ENCODE results near the gene SP1. TPM values are rescaled to one million over a fixed set of nuclear protein-coding genes. Genes with fewer than 3 reads are reported as not detected.
"Not testable (repeated sequence)": the region's sequence is repeated elsewhere in the genome, so short reads cannot be mapped to it uniquely, and the experiment has no call there.

SP1 gene
- total and polyA plus RNA-seq, 2 donors (not counting 1 experiment from before 2014, with no cell fraction given) = 26.0 to 129 TPM

GRCh38 chr12:53365245-53365904 is 14.6 kb upstream of the SP1 start:
- CTCF ChIA-PET = interaction anchor here (0.7 to 1.7 kb wide), 3 partner anchors 16 to 56 kb away, joined by 4 to 7 read pairs (median 4); no protein-coding TSS in a partner anchor
- H3K9ac ChIP-seq (ENCODE audit: low read length) = no peak overlapping the region
- no peaks in the 10 kb centered on the region for H3K9me3 Mint-ChIP-seq (ENCODE audit: insufficient read depth)

GRCh38 chr12:53373554-53374133 is 6.3 kb upstream of the SP1 start:
- H3K36me3 ChIP-seq (replicated peaks in 1 of 2; ENCODE audit: control extremely low read depth in 1 of 2, control insufficient read depth in 1 of 2, extremely low read depth in 1 of 2, insufficient read depth in 2 of 2, low read length in 1 of 2); H3K9me3 ChIP-seq (ENCODE audit: control extremely low read depth in 1 of 3, control insufficient read depth in 2 of 3, insufficient read depth in 1 of 3, low read length in 2 of 3); H3K79me2 ChIP-seq (ENCODE audit: control insufficient read depth, insufficient read depth, low read length); H4K20me1 ChIP-seq (ENCODE audit: control insufficient read depth, insufficient read depth, low read length, poor library complexity, severe bottlenecking); ATAC-seq (ENCODE audit: low read depth); H3K27me3 Mint-ChIP-seq; DNase-seq; H3K4me2 ChIP-seq (replicated peaks; ENCODE audit: low read depth, low read length, poor library complexity, severe bottlenecking); H2AFZ ChIP-seq (ENCODE audit: insufficient read depth, low read depth, low read length, poor library complexity, severe bottlenecking); H3K4me3 Mint-ChIP-seq; H3K27me3 ChIP-seq (replicated peaks in 1 of 4; ENCODE audit: control extremely low read depth in 1 of 4, control insufficient read depth in 3 of 4, insufficient read depth in 4 of 4, low read length in 3 of 4); intact Hi-C loops (cut with micrococcal nuclease); H3K9me3 Mint-ChIP-seq (ENCODE audit: insufficient read depth); H3K9ac ChIP-seq (ENCODE audit: low read length); H3K27ac ChIP-seq (ENCODE audit: low read length in 2 of 2); H3K4me3 ChIP-seq (ENCODE audit: control extremely low read depth in 1 of 5, extremely low read depth in 1 of 5, insufficient read depth in 1 of 5, low read depth in 2 of 5, low read length in 4 of 5): not testable (repeated sequence)
- Mint-ChIP-seq H3K4me1 (peaks cover 21% of the 10 kb centered on the region), H3K27ac (peak overlapping the region; percentile 8)
- ChIA-PET POLR2A (interaction anchor here (0.9 kb wide), 1 partner anchor 50 kb away, joined by 3 read pairs; no protein-coding TSS in a partner anchor), CTCF (interaction anchor here (0.7 to 1.5 kb wide), 3 partner anchors 10 to 176 kb away, joined by 4 to 5 read pairs (median 5); no protein-coding TSS in a partner anchor)
- peaks cover 19 to 30% of the 10 kb centered on the region in 2 donors for H3K4me1 ChIP-seq (ENCODE audit: control insufficient read depth in 2 of 2, insufficient read depth in 2 of 2, low read length in 2 of 2)
- no CpG with 5 or more reads among the region's 6 CpGs for WGBS (ENCODE audit: insufficient coverage)

More at GRCh38 chr12:53365245-53365904, 14.6 kb upstream of the SP1 start:
- H3K27me3 ChIP-seq (replicated peaks in 1 of 4; ENCODE audit: control extremely low read depth in 1 of 4, control insufficient read depth in 3 of 4, insufficient read depth in 4 of 4, low read length in 3 of 4) = no peaks in the 10 kb centered on the region
- H3K79me2 ChIP-seq (ENCODE audit: control insufficient read depth, insufficient read depth, low read length) = peaks cover 3% of the 10 kb centered on the region
- no peak for ATAC-seq (ENCODE audit: low read depth)
- H3K27ac ChIP-seq (ENCODE audit: low read length in 2 of 2) = peak overlapping the region in 1 of 2 donors; percentile 28
- peaks cover 13% of the 10 kb centered on the region for H3K4me1 Mint-ChIP-seq
- H3K4me3 ChIP-seq (ENCODE audit: control extremely low read depth in 1 of 5, extremely low read depth in 1 of 5, insufficient read depth in 1 of 5, low read depth in 2 of 5, low read length in 4 of 5) = no peak overlapping the region
- H3K4me3 Mint-ChIP-seq = peak overlapping the region; percentile 75
- TF ChIP-seq CTCF (IDR thresholded peaks at IDR 0.05) (no peak), EZH2 (IDR thresholded peaks at IDR 0.05; ENCODE audit: borderline replicate concordance, insufficient read depth, low read depth, low read length, poor library complexity, severe bottlenecking) (no peak)
- 77% methylated on average over 3 of the region's 4 CpGs for WGBS (ENCODE audit: insufficient coverage)
- intact Hi-C loops (cut with micrococcal nuclease) = no loop called here
- peak overlapping the region; percentile 84 for H3K27ac Mint-ChIP-seq
- H3K27me3 Mint-ChIP-seq = no peaks in the 10 kb centered on the region
- no peak for DNase-seq
- POLR2A ChIA-PET = interaction anchor here (0.9 to 2.0 kb wide), 2 partner anchors 14 to 45 kb away, joined by 4 to 11 read pairs; partner anchors contain the start of gene SP1
- H3K4me2 ChIP-seq (replicated peaks; ENCODE audit: low read depth, low read length, poor library complexity, severe bottlenecking) = peak overlapping the region; percentile 53
- H3K36me3 ChIP-seq (replicated peaks in 1 of 2; ENCODE audit: control extremely low read depth in 1 of 2, control insufficient read depth in 1 of 2, extremely low read depth in 1 of 2, insufficient read depth in 2 of 2, low read length in 1 of 2) = no peaks in the 10 kb centered on the region
- no peaks in the 10 kb centered on the region for H4K20me1 ChIP-seq (ENCODE audit: control insufficient read depth, insufficient read depth, low read length, poor library complexity, severe bottlenecking)
- H3K4me1 ChIP-seq (ENCODE audit: control insufficient read depth in 2 of 2, insufficient read depth in 2 of 2, low read length in 2 of 2) = peaks cover 12 to 17% of the 10 kb centered on the region in 2 donors
- peak overlapping the region; percentile 61 for H2AFZ ChIP-seq (ENCODE audit: insufficient read depth, low read depth, low read length, poor library complexity, severe bottlenecking)
- no peaks in the 10 kb centered on the region for H3K9me3 ChIP-seq (ENCODE audit: control extremely low read depth in 1 of 3, control insufficient read depth in 2 of 3, insufficient read depth in 1 of 3, low read length in 2 of 3)

- H3K9ac ChIP-seq (ENCODE audit: low read length); H3K4me3 ChIP-seq (ENCODE audit: control extremely low read depth in 1 of 5, extremely low read depth in 1 of 5, insufficient read depth in 1 of 5, low read depth in 2 of 5, low read length in 4 of 5); H3K36me3 ChIP-seq (replicated peaks in 1 of 2; ENCODE audit: control extremely low read depth in 1 of 2, control insufficient read depth in 1 of 2, extremely low read depth in 1 of 2, insufficient read depth in 2 of 2, low read length in 1 of 2); H3K27me3 Mint-ChIP-seq; ATAC-seq (ENCODE audit: low read depth); DNase-seq; H3K27ac ChIP-seq (ENCODE audit: low read length in 2 of 2); H3K79me2 ChIP-seq (ENCODE audit: control insufficient read depth, insufficient read depth, low read length); intact Hi-C loops (cut with micrococcal nuclease); H3K4me2 ChIP-seq (replicated peaks; ENCODE audit: low read depth, low read length, poor library complexity, severe bottlenecking); H3K27me3 ChIP-seq (replicated peaks in 1 of 4; ENCODE audit: control extremely low read depth in 1 of 4, control insufficient read depth in 3 of 4, insufficient read depth in 4 of 4, low read length in 3 of 4); H3K9me3 ChIP-seq (ENCODE audit: control extremely low read depth in 1 of 3, control insufficient read depth in 2 of 3, insufficient read depth in 1 of 3, low read length in 2 of 3); H3K4me3 Mint-ChIP-seq; H3K9me3 Mint-ChIP-seq (ENCODE audit: insufficient read depth); H2AFZ ChIP-seq (ENCODE audit: insufficient read depth, low read depth, low read length, poor library complexity, severe bottlenecking); H4K20me1 ChIP-seq (ENCODE audit: control insufficient read depth, insufficient read depth, low read length, poor library complexity, severe bottlenecking): not testable (repeated sequence)
- ChIA-PET POLR2A (interaction anchor here (0.9 kb wide), 2 partner anchors 50 to 295 kb away, joined by 3 to 6 read pairs; partner anchors contain the start of gene SPRYD3), CTCF (interaction anchor here (1.4 to 2.0 kb wide), 3 partner anchors 9 to 47 kb away, joined by 4 to 5 read pairs (median 4); no protein-coding TSS in a partner anchor)
- peak overlapping the region; percentile 8 for H3K27ac Mint-ChIP-seq
- peaks cover 21% of the 10 kb centered on the region for H3K4me1 Mint-ChIP-seq
- WGBS (ENCODE audit: insufficient coverage) = 92% methylated on average over 12 of the region's 14 CpGs
- H3K4me1 ChIP-seq (ENCODE audit: control insufficient read depth in 2 of 2, insufficient read depth in 2 of 2, low read length in 2 of 2) = peaks cover 23 to 36% of the 10 kb centered on the region in 2 donors
These were observed 5.7 kb upstream of the SP1 start for GRCh38 chr12:53374277-53374676.
